ENCODE measurements around the gene SRXN1.

Gene SRXN1

DNA sequence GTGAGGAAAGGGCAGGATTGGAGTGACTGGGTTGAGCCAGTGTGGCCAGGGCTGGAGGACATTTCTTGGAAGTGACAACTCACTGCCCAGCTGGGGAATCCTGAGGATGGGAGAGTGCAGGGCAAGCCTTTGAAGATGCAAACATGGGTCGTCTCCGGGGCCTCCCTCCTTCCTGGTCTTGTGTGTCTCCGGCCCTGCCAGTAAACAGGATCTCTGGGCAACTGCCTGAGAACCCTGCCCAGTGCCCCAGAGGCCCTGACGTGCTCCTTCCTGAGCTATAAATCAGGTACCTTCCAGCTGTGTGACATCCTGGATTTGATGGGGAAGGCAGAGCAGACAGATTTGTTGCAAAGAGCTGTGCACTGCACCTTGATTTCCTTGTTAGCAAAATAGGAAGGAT is 30.0 kb downstream of the SRXN1 start:
- H3K4me3 ChIP-seq (ENCODE audit: low read depth, low read length): no peak overlapping the region
- no peak for DNase-seq (ENCODE audit: low read depth)
- TF ChIP-seq, protein P1, sequence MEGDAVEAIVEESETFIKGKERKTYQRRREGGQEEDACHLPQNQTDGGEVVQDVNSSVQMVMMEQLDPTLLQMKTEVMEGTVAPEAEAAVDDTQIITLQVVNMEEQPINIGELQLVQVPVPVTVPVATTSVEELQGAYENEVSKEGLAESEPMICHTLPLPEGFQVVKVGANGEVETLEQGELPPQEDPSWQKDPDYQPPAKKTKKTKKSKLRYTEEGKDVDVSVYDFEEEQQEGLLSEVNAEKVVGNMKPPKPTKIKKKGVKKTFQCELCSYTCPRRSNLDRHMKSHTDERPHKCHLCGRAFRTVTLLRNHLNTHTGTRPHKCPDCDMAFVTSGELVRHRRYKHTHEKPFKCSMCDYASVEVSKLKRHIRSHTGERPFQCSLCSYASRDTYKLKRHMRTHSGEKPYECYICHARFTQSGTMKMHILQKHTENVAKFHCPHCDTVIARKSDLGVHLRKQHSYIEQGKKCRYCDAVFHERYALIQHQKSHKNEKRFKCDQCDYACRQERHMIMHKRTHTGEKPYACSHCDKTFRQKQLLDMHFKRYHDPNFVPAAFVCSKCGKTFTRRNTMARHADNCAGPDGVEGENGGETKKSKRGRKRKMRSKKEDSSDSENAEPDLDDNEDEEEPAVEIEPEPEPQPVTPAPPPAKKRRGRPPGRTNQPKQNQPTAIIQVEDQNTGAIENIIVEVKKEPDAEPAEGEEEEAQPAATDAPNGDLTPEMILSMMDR (conservative IDR thresholded peaks at IDR 0.05; ENCODE audit: low read depth, low read length): no peak

DNA sequence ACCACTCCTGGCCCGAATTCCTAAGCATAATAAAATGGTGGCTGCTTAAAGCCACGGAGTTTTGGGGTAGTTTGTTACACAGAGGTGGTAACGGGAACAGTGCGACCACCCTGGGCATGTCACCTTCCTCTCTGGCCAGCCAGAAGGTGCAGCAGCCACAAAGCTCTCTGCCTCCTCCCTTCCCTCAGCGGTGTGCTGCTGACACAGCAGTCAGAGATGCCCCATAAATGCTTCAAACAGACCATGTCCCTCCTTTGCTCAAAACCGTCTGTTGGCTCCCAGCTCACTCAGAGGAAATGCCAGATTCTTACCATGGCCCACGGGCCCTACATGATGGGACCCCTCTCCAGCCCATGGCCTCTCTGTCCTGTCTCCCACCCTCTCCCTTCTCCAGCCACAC is 30.8 kb downstream of the SRXN1 start:
- DNase-seq (ENCODE audit: low read depth): no peak
- TF ChIP-seq, protein P1 (conservative IDR thresholded peaks at IDR 0.05; ENCODE audit: low read depth, low read length): no peak
- no peak overlapping the region for H3K4me3 ChIP-seq (ENCODE audit: low read depth, low read length)

DNA sequence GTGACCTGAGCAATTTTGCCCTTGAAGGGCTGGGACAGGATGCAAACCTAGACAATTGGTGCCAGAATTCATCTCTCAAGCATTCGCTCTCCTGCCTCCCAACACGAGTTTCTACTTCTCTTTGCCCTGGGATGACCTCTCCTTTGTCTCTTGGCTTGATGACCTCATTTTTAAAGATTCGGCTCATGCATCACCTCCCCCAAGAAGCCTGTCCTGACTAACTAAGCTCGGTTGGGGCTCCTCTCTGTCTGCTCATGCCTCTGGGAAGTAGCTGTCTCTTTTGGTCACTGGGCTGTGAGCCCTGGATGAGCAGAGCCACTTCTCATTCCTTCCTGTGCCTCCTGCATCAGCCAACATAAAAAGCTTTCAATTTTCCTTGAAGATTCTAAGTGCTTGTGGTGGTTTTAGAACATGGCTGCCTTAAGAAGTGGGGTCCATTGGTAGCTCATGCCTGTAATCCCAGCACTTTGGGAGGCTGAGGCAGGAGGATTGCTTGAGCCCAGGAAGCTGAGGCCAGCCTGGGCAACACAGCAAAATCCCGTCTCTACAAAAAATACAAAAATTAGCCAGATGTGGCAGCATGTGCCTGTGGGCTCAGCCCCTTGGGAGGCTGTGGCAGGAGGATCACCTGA is 31.8 kb downstream of the SRXN1 start:
- no peak for DNase-seq (ENCODE audit: low read depth)
- TF ChIP-seq, protein P1 (conservative IDR thresholded peaks at IDR 0.05; ENCODE audit: low read depth, low read length): no peak

DNA sequence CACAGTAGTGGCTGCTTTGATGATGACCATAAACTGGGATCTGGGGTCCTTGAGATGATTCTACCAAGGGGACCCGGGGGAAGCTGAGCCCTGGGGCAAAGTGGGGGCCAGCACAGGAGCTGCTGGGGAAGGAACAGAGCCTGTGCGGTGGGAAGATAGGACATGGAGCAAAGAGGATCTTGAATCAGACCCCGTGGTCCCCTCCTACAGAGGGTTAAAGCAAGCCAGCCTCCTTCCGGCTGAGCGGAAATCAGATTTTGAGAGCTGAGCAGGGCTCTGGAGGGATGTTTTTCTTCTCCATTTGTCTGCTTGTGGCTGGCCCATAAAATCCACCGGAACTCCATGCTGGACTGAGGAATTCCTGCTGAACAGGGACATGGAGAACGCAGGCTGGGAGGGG is 32.8 kb downstream of the SRXN1 start:
- TF ChIP-seq, protein P1 (conservative IDR thresholded peaks at IDR 0.05; ENCODE audit: low read depth, low read length): no peak
- no peak for DNase-seq (ENCODE audit: low read depth)
- no peak overlapping the region for H3K4me3 ChIP-seq (ENCODE audit: low read depth, low read length)

More for the DNA sequence above, 31.8 kb downstream of the SRXN1 start:
- no peak overlapping the region for H3K4me3 ChIP-seq (ENCODE audit: low read depth, low read length)

DNA sequence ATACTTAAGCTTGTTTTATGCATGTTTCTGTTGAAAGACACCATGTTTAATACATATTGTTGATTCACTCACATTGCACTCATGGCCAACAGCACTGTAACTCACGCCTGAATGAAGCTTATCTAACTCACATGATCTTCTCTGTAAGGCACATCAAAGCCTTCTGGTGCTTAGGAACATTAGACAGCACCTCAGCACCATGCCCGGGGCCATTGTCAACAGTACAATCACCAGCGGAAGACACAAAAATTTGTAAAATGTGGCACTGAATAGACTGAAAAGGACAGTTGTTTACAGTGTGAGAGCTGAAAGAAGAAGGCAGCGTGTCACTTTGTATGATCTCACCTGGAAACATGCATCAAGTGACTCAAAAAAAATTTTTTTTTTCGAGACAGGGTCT is 34.0 kb downstream of the SRXN1 start:
- H3K4me3 ChIP-seq (ENCODE audit: low read depth, low read length): no peak overlapping the region
- TF ChIP-seq, protein P1 (conservative IDR thresholded peaks at IDR 0.05; ENCODE audit: low read depth, low read length): no peak
- DNase-seq (ENCODE audit: low read depth): no peak

DNA sequence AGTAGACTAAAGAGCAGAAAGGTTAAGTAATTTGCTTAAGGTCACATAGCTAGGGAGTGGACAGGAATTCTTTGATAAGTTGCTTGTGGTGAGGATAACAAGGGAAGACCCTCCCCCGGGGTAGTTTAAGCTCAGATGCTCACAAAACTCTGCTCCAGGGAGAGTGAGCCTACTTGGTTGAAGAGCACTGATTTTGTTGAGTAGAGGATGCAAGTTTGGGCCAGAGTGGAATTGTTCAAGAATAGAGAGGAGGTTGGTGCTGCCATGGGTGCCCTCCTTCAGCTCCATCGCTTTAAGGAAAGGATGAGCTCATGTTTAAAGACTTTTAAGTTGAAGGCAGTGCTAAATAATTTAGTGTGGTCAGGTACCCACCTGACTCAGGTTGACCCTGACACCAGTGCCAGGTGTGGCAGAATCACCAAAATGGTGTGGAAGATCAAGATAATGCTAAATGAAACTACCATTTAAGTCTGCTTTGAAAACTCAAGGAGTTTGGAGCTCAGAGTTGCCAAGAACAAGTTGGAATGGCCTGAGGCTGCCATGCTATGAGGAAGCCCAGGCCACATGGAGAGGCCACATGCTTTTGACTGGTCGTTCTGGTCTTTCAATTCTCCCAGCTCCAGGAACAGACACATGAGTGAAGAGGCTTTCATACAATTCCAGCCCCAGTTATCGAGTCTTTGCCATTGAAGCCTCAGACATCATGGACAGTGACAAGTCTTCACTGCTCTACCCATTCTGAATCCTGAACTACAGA is 34.9 kb downstream of the SRXN1 start:
- TF ChIP-seq, protein P1 (conservative IDR thresholded peaks at IDR 0.05; ENCODE audit: low read depth, low read length): no peak
- DNase-seq (ENCODE audit: low read depth): no peak
- H3K4me3 ChIP-seq (ENCODE audit: low read depth, low read length): no peak overlapping the region

DNA sequence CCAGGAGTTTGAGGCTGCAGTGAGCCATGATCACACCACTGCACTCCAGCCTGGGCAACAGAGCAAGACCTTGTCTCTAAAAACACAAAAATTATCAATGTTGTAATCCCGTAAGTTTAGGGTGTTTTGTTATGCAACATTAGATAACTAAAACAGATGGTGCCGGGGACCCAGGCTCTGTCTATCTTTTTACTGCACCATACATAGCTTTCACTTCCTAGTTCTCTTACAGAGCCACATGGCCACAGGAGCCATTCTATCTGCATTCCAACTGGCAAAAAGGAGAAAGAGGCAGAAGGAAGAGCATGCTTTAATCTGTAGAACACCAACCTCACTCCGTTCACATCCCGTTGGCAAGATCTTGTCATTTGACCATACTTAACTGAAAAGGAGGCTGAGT is 37.5 kb downstream of the SRXN1 start:
- no peak overlapping the region for H3K4me3 ChIP-seq (ENCODE audit: low read depth, low read length)
- TF ChIP-seq, protein P1 (conservative IDR thresholded peaks at IDR 0.05; ENCODE audit: low read depth, low read length): no peak
- no peak for DNase-seq (ENCODE audit: low read depth)
